ENCODE results near the gene ATL2.
"Not testable (repeated sequence)": the region's sequence is repeated elsewhere in the genome, so short reads cannot be mapped to it uniquely, and the experiment has no call there.

The ATL2 gene

DNA sequence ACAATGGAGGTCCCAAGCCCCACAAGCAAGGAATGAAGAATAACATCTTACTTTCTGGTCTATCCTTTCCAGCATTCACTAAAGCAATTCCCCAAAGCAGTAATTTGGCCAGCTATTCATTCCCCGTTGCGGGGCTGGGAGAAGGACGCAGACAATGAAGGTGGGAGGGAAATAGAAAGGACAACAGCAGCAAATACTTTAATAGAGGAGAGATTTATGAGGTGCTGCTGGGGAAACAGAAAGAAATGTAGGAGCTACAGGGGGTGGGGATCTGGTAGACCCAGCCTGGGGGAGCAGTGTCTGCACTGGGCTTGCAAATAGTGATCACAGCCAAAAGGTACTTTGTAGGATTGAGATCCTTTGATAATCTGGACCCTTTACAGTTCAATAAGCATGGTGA is 13.9 kb upstream of the ATL2 start:
- no peak for DNase-seq (ENCODE audit: low spot score)

DNA sequence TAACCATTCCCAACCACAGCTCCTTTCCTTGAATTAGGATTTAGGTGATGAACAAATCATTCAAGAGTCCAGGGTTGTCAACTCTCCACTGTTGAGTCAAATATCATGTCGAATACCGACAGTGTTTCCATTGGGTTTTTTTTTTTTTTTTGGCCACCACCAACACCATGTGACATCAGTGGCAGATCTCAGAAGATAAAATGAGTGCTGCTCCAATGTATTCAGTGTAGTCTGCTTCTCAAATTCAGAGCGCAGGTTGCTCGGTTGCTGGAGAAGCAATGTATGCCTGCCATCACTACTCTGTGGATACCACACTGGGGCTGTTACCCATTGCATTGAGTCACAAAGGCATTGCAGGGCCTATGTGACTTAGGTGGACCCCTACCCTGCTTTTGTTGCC is 10.8 kb upstream of the ATL2 start:
- no peak for DNase-seq (ENCODE audit: low spot score)

DNA sequence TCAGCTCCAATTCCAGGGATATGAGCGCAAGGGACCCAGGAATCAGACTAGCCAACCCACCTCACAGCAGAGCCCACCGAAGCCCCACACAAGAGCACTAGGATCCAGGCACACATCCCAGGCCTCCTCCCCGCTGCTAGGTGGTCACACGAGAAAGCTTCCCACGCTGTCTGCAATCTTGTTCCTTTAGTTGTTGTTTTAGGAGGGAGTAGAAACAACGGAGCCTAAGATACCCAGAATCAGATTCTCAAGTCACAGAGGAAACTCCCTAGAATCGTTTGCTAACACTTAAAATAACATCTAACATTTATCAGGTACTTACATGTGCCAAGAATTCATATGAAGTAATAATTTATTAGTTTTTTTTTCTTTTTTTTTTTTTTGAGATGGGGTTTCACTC is 9.7 kb upstream of the ATL2 start:
- no peak for DNase-seq (ENCODE audit: low spot score)

DNA sequence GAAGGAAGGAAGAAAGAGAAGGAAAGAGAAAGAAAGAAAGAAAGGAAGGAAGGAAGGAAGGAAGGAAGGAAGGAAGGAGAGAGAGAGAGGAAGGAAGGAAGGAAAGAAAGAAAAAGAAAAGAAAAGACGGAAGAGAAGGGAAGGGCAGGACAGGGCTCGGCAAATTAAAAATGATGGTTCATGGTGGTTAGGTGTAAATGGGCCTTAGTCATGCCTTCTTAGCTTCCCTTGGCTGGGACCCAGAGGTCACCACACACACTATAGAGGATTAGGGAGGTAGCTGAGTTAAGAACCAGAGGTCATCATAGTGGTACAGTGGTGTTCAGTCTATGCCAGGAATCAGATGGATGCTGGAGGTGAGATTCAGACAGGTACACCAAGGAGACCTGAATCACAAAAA is 9.3 kb upstream of the ATL2 start:
- DNase-seq (ENCODE audit: low spot score): no peak

DNA sequence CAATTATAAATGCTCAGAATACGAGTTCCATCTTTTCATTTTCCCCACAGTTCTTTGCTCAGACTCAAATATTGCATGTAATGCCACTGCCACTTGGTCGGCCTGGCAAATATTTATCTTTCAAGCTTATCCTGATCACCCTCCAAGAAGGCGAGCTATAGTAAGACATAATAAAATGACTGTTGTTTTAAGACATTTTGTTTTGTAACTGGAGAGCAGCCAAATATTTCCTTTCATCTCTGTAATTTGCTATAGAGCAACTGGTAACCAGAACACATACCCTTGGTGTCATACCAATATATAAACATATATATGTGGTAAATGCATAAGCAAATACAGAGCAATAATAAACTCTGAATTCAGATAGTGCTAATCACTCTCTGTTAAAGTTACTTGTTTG is 7.3 kb upstream of the ATL2 start:
- no peak for DNase-seq (ENCODE audit: low spot score)

DNA sequence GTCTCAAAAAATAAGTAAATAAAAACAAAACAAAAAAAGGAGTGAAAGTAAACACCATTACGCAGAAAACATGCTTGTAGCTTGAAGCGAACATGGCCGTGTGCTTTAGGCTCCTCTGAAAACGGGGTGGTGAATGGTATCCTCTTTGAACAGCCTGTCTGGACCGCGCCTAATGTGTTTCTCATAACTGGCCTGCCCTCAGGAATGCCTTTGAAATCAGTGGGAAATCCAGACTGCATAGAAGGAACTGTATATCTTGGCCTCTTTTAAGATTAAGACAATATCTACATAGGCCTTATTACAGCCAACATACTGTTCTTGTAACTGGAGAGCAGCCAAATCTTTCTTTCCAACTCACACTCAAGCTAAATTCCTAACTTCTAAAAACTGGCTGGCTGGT is 6.7 kb upstream of the ATL2 start:
- DNase-seq (ENCODE audit: low spot score): not testable (repeated sequence)

DNA sequence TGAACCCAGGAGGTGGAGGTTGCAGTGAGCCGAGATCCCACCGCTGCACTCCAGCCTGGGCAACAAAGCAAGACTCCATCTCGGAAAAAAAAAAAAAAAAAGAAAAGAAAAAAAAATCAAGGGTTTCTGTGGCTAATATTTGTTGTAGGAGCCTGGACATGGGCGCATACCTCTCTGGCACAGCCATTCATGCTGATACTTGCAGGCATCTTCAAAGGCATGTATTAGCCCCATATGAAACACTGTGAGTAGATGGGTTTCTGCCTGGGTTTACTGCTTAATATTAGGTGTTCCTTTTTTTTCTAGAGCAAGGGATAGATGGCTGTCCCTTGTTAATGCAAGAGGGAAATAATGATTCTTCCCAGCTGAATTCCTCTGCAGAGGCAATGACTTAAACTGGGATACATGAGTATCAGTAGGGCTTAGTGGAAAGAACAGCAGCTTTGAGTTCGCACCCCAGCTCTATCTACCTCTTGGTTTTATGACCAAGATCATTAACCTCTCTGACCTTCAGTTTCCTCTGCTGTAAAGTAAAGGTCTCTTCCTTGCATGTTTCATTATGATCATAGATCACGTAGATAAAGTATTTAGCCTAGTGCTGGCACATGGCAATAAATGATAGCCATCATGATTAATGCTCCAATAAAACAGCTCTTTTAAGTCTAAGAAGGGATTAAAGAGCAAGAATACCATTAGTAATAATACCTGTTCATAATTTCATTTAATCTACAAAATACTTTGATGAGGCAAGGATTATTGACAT is 4.5 kb upstream of the ATL2 start:
- no peak for DNase-seq (ENCODE audit: low spot score)

DNA sequence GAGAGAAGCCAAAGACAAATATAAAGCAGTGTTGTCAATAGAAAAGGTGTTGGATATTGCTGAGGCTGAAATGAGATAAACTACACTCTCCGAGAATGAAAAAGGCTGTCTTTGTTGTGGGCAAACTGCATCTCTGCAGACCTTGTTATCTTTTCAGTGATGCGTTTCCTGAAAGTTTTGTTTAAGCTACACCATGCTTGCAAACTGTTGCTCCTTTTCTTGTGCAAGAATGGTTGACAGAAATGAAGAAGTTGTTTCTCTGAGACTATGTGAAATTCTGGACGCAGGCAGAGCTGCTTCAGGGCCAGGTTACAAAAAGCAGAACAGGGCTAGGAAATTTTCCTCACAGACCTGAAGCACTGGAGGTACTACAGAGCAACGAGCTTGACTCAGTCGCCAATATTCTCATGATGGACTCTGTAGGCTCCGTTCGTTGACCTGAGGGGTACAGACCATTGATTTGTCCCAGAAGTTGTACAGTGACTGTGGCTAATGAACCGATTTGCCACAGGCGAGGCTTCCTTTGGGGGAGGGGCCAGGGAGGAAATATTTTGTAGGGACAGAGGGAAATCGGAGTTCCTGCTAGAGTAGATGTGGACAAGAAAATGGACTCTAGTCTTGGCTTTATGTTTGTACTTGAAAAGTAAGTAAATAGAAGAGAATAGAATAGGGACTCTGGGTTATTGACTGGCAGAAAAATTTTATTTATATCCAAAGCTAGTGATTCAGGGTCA is 3.5 kb upstream of the ATL2 start:
- DNase-seq (ENCODE audit: low spot score): no peak

DNA sequence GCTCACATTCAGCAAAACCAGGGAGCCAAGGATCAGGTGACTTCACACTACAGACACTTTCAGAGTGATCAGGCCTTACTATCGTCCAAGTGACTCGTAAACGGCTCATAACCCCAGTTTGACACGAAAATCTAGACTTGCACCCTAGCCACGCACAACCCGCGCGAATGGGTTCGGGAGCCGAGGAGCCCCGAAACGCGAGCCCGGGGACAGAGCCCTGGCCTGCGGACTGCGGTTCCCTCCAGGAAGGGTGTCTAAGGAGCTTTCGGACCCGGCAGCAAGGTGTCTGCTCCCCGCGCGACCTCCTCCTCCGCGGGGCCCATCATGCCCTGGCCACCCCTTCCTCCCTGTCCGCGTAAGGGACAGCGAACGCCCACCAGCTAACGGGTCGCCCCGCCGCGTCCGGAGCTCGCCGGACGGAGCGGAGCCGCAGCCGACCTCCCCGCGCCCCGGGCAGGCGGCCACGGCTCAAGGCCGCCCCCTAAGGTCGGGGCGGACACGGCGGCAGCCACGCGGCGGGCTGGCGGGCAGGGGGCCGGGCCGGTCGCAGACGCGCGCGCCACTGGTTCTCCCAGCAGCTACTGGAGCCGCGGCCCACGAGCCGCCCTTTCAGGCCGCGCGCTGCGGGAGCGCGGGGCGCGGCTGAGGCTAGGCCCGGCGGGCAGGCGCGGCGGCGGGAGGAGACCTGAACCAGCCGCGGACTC is 575 bp downstream of the ATL2 start:
- DNase-seq (ENCODE audit: low spot score): peak; percentile 55

DNA sequence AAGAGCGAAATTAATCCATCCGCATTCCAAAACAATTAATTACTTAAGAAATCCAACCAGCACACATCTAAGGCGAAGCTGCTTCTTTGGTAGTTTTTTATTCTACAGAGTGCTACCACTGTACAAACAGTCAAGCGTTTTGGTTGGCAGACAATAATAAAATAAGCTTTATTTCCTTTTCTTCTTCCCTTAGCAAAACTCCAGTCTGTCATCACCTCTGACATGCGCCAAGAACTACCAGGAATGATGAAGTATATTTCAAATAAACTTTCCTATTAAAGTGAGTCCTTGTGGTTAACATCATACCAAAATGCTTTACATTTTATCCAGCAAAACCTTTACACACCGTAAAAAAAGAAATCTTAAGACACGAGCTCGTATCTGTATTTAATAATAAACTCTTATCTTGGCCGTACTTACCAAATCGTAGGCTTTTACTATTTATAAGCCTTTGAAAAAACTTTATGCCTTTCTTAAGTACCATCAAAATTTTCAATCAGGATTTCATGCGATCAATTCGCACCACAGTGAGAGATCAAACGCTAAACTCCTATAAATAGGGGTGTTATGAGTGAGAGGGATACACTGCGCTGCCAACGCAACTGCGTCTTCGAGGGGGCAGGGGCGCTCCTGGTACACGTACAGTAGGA is 1.3 kb downstream of the ATL2 start:
- DNase-seq (ENCODE audit: low spot score): no peak

DNA sequence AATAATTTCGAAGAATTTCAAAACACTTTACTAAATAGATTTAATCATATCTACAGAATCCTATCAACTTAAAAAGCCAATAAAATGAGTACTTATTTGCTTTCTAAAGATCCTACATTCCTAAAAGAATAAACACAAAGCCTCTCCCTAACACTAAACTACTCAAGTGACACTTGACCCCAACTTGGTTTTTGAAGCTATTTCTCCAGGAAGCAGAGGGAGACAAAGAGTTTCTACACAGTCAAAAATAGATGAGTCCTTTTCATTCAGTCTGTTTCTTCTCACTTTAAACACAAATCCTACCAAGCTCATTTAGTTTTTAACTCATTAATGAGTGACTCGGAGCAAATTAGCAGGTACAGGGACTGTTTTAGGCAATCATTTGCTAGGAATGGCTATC is 2.1 kb downstream of the ATL2 start:
- DNase-seq (ENCODE audit: low spot score): no peak

DNA sequence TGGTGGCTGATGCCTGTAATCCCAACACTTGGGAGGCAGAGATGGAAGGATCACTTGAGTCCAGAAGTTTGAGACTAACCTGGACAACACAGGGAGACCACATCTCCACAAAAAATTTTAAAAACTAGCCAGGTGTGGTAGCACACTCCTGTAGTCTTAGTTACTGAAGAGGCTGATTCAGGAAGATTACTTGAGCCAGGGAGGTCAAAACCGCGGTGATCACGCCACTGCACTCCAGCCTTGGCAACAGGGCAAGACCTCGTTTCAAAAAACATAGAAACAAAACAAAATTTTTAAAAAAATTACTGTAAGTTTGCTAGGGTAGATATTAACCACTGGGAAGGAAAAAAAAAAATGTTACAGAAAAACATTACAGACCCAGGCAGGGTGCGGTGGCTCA is 5.8 kb downstream of the ATL2 start:
- no peak for DNase-seq (ENCODE audit: low spot score)

DNA sequence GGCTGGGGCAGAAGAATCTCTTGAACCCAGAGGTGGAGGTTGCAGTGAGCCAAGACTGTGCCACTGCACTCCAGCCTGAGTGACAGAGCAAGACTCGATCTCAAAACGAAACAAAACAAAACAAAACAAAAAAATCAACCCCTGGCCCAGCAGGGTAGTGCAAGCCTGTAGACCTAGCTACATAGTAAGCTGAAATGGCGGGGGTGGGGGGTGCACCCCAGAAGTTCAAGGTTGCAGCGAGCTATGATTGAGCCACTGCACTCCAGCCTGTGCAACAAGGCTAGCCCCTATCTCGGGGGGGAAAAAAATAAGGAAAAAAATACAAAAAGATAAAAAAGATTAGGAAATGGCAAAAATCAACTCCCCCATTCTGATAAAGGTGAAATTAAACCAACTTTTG is 6.4 kb downstream of the ATL2 start:
- no peak for DNase-seq (ENCODE audit: low spot score)

DNA sequence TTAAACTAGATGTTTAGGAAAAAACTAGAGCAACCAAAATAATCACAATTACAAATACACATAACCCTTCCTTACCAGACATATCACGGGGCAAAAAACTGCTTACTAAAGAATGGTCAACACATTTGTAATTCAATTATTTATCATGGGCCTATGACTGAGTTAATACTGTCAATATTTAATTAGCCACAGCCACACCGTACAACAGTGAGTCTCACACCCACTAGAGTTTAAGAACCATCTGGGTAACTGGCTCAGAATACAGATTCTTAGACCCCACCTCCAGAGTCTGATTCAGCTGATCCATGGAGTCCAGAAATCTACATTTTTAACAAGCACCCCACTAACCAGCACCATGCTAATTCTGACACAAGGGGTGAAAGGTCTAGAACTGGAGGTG is 14.8 kb downstream of the ATL2 start:
- no peak for DNase-seq (ENCODE audit: low spot score)

DNA sequence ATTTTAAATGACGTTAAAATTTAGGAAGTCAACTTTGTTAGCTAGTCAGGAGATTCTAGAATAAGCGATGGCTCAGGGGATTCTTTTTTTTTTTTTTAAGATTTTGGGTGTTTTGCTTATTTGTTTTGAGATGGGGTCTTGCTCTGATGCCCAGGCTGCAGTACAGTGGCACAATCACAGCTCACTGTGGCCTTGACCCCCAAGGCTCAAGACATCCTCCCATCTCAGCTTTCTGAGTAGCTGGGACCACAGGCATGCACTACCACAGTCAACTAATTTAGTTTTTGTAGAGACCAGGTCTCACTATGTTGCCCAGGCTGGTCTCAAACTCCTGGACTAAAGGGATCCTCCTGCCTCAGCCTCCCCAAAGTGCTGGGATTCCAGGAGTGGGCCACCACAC is 16.9 kb downstream of the ATL2 start:
- no peak for DNase-seq (ENCODE audit: low spot score)

DNA sequence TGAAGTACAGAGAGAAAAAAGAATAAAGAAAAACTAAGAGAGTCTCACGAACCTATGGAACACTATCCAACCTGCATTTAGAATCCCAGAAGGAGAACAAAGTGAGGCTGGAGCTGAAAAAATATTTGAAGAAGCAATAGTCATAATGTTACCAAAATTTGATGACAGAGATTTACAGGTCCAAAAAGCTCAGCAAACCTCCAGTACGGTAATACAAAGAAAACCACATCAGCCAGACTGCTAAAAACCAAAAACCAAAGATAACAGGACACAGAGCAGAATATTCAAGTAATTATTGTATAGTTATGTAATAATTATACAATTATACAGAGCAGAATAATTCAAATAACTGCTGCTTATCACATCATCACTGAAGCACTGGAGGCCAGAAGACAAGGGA is 23.7 kb downstream of the ATL2 start:
- DNase-seq (ENCODE audit: low spot score): no peak

DNA sequence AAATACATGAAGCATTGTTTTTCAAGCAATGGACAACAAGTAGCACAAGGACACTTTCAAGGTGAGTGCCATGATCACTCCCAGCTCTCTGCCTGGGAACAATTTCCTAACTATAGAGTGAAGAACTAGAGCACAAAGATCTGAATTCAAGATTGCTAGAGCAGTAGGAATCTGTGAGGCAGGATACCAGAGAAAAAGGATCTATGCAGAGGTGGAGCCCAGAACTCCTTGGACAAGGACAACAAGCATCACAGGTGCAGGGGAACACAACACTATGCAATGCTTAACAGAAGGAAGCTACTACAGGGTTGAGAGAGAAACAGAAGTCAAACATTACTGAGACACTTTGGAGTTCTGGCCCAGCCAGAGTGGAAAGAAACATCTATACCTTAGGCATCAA is 24.7 kb downstream of the ATL2 start:
- no peak for DNase-seq (ENCODE audit: low spot score)

DNA sequence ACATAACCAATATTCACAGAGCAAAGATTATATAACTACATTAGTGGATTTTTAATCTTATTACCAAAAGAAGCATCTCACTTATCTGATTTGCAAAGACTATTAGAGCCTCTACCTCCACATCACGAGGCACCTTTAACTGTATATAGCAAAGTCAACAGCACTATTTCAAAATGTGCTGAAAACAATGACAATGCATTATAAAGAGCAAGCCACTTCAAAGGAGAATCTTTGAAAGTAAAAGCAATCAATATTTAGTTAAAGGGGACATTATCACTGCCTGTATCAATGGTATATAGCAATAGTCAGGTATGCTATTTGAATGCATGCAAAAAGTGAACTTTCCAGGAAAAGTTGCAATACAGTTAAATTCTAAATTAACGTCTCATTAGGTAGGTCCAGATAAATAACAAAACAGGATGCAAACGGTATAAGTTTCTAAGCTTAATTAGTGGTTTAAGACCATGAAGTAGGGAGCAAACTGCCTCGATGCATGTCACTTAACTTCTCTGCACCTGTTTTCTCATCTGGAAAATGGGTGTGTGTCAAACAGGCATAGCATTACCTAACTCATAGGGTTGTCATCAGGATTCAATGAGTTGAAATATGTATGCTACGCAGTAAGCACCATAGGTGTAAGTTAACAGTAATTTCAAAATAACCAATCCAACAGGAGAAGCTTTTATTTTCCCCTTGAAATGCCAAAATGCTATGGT is 31.6 kb downstream of the ATL2 start:
- DNase-seq (ENCODE audit: low spot score): no peak

DNA sequence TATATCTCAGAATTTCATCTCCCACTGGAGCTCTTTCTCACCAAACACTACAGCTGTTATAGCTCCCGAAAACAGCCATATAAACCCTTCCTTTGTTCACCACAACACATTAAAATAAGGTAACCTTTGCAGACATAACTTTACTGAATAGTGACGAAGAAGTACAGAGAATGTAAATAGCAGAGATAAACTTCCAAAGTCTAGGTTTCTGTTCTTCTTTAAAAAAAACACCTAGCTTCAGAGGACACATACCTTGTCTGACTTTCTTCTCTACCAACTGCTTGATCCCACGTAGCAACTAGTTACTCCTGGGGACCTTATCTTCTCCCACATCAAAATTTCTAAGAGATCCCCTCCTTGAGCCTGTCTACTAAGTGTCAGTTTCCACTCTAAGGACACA is 32.3 kb downstream of the ATL2 start:
- no peak for DNase-seq (ENCODE audit: low spot score)

DNA sequence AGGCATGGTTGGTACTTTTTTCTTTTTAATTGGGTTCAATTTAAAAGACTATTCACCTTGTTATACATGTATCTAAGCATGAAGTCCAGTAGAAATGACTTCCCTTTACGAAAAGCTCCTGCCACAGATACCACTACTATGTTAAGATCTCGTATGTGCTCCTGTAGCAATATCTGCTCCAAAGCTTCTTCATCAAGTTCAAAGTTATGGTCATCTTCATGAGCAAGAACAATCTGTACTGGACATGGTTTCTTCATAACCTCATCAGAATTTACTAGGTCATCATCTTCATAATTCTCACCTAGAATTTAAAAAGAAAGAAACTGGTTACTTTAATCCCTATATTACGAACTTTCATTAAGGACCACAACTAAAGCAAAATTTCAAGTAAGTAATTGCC is 33.9 kb downstream of the ATL2 start:
- no peak for DNase-seq (ENCODE audit: low spot score)

DNA sequence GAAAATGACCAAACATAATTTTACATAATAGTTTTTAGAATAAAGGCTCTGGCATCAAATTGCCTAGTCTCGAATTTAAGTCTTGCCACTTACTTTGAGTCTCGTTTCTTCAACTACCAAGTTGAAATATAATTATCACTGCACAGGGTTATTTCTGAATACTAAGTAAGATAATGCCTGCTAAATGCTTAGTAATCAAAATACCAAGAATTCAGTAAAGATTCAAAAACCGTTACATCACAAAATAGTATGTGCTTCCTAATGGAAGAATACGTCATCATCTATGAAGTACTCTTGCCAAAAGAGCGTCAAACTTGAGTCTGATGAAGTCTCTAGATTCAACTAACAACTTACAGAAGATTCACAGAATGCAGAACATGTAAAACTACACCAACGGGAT is 40.5 kb downstream of the ATL2 start:
- no peak for DNase-seq (ENCODE audit: low spot score)

DNA sequence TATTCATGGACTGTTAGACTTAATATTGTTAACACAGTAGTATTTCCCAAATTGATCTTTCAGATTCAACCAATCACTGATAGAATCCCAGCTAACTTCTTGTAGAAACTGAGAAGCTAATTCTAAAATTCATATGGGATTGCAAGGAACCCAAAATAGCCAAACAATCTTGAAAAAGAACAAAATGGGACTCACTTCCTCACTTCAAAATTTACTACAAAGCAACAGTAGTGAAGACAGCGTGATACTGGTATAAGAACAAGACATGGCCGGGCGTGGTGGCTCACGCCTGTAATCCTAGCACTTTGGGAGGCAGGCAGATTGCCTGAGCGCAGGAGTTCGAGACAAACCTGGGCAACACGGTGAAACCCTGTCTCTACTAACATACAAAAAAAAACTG is 46.3 kb downstream of the ATL2 start:
- DNase-seq (ENCODE audit: low spot score): no peak

Measured in cerebellar cortex (tissue), 1 donor.